HG02981 (cell line): ENCODE data around the gene DRD4.

Experiments used
- ATAC-seq: cut with Tn5 transposase; IDR thresholded peaks from one replicate; pipeline ENCODE4 v1.9.1; 2021; ENCODE audit warnings: mild to moderate bottlenecking, moderate library complexity; ENCODE audit not compliant: unreplicated experiment

Gene DRD4

DNA sequence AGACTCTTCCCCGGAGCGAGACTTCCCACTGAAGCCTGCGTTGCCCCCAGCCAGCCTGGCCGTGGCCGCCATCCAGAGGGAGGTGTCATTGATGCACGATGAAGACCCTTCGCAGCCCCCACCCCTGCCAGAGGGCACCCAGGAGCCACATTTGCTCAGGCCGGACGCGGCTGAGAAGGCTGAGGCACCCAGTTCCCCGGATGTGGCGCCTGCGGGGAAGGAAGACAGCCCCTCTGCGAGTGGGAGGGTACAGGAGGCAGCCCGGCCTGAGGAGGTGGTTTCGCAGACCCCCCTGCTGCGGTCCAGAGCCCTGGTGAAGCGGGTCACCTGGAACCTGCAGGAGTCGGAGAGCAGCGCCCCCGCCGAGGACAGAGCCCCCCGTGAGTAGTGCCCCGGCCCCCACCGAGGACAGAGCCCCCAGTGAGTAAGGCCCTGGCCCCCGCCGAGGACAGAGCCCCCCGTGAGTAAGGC is 27.7 kb upstream of the DRD4 start:
- ATAC-seq, result no peak

DNA sequence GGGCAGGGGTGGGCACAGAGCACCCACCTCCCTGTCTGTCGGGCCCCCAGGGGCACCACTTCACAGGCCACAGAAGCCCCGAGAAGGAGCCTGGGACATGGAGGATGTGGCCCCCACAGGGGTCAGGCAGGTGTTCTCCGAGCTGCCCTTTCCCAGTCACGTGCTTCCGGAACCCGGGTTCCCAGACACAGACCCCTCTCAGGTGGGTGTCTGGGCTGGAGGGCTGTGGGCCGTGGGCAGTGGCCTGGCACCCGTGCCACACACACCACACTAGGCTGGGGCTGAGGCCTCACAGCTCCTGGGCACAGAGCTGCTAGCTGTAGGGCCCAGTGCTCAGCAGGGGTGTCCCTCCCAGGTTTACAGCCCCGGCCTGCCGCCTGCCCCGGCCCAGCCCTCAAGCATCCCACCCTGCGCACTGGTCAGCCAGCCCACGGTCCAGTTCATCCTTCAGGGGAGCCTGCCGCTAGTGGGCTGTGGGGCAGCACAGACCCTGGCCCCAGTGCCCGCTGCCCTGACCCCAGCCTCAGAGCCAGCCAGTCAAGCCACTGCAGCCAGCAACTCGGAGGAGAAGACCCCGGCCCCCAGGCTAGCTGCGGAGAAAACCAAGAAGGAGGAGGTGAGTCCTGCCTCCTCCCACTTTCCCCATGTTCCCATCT is 26.8 kb upstream of the DRD4 start:
- ATAC-seq, result no peak

DNA sequence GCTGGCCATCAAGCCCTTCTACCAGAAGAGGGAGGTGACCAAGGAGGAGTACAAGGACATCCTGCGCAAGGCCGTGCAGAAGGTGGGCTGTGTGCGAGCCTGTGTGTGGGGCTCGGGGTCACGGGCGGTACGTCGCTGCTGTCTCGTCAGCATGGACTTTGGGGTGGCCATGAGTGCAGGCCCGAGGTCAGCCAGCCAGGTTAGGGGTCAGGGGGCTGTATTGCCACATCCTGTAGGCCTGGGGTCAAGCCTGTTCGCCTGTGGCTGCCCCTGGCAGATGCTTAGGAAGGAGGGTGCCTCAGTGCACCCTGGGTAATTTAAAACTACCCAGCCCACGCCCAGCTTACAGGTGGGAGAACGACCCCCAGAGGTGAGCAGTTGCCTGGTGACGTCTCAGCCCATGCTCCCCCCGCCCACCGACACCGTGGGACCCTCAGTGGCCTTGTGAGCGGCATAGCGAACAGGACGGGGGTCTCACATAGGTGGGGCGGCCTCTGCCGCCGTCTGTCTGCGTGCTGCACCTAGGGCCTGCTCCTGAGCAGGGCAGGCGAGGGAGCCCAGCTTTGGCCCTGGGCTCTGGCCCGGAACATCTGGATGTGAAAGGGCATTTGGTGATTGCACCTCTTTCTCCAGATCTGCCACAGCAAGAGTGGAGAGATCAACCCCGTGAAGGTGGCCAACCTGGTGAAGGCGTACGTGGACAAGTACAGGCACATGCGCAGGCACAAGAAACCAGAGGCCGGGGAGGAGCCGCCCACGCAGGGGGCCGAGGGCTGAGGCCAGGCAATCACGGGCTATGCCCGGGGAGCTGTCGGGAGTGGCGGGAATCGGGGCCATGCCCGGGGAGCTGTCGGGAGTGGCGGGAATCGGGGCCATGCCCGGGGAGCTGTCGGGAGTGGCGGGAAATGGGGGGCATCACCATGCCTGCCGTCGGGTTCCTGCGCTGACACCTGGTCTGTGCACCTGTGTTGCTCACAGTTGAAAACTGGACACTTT is 25.8 kb upstream of the DRD4 start:
- no peak for ATAC-seq

DNA sequence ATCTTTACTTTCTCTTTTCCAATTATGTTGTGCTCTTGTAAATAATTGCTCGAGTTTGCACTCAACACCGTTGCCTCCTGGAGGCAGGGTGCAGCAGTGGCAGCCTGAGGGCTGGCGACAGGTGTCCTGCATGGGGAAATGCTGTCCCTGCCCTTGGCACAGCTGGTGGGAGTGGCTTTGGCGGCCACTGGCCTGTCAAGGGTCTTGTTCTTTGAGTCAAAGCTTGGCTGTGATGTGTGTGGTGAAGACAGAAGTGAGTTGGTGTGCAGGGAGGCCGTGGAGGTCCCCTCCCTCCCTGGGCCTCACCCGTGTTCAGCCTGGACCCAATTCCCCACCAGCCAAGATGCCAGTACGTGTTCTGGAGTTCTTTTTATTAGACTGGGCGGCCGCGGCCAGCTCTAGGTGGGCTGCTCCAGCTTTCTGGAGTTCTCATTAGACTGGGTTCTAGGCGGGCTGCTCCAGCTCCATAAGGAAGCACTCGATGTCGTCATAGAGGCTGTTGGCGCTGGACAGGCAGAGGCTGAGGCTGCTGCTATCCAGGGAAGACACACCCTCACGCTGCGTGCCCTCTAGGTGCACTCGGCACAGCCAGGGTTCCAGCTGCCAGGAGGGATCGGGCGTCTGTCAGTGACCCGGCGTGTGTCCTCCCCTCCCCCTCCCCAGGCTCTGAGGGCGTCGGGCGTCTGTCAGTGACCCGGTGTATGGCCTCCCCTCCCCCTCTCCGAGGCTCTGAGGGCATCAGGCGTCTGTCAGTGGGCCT is 24.7 kb upstream of the DRD4 start:
- ATAC-seq, result no peak

DNA sequence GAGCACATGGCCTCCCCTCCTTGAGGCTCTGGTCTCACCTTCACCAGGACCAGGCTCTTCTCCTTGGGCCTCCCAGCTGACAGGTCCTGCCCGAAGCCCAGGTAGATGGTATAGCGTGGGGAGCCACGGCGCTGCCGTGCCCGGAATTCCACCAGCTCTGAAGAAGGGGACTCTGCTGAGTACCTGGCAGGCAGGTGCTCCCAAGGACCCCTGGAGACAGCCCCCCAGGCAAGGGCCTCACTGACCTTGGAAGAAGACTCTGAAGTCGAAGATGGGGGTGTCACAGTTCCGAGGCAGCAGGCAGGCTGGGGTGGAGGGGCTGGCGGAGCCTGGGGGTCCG is 24.1 kb upstream of the DRD4 start:
- ATAC-seq, result no peak

DNA sequence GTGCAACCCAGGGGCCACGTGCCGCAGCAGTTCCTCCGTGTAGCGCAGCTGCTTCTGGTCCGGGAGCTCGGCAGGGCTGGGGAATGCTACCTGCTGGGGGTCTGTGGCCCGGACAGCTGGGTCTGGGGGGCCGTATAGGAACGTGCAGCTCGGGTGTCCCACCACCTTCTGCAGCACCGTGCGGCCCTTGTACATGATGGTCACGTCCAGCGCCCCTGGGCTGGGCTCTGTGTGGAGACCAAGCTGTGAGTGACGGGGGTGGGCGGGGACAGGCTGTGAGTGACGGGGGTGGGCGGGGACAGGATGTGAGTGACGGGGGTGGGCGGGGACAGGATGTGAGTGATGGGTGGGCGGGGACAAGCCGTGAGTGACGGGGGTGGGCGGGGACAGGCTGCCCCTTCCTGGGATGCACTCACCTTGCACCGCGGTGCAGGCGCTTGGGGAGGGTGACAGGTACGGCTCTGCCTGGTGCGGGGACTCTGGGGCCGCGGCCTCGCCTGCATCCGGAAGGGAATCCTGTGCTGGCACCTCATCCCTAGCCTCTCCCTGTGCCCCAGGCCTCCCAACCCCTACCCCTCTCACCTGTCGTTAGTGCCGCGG is 23.6 kb upstream of the DRD4 start:
- ATAC-seq, result no peak

DNA sequence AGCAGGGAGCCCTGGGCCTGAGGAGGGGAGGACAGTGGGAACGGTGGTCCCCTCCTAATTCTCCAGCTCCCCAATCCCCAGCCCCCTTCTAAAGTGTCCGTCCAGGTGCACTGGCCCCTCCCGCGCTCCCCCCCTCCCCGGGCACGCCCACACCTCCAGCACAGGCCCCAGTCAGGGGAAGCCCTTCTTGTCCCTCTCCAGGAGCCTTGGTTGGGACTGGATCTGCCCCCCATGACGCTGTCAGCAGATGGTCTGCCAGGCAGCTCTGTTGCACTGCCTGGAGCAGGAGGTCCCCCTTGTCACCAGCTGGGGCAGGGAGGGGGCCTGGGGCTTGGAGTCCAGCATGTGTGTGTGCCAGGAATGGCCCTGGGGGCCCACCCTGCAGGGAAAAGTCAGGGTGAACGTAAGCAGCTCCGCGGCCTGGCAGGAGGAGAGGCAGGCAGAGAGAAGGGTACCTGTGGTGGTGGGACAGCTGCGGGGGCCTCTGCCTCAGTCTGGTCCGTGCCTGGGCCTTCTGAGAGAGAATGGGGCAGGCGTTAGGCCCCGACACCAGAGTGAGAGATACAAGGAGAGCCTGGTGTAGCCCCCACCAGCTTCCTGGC is 22.9 kb upstream of the DRD4 start:
- no peak for ATAC-seq

DNA sequence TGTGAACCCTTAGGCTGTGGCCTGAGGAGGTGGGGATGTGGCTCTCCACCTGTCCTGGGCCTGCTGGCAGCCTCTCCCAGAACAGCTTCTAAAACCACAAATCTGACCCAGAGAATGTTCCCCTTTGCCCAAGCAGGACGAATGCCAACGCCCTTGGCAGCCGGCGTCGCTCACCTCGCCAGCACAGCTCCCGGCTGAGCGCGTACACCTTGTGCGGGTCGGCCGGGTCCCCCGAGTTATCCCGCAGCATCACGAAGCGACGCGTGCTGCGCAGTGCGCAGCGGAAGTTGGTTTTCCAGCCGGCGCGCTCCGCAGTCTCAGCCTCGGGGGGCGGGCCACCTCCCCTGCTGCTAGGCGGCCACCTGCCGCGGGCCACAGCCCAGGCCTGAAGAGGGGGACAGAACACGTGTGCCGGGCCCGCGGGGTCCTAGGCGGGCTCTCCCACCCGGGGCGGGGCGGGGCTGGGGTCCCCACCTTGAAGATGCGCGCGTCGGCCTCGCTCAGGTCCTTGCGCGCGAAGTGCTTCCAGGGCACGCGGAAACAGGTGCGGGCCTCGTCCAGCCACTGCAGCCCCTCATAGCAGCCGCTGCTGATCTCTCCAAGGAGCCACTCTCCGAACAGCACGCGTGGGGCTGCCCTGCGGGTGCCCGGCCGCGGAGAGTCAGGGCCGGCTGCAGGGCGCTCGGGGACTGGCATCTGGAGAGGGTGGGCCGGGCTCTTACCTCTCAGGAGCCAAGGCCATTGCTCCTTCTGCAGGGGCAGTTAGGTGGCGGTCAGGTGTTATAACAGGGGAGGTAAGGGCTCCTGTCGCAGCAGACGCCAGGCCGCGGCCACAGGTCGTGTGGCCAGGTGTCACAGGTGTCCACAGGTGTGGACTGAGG is 22.2 kb upstream of the DRD4 start:
- no peak for ATAC-seq

DNA sequence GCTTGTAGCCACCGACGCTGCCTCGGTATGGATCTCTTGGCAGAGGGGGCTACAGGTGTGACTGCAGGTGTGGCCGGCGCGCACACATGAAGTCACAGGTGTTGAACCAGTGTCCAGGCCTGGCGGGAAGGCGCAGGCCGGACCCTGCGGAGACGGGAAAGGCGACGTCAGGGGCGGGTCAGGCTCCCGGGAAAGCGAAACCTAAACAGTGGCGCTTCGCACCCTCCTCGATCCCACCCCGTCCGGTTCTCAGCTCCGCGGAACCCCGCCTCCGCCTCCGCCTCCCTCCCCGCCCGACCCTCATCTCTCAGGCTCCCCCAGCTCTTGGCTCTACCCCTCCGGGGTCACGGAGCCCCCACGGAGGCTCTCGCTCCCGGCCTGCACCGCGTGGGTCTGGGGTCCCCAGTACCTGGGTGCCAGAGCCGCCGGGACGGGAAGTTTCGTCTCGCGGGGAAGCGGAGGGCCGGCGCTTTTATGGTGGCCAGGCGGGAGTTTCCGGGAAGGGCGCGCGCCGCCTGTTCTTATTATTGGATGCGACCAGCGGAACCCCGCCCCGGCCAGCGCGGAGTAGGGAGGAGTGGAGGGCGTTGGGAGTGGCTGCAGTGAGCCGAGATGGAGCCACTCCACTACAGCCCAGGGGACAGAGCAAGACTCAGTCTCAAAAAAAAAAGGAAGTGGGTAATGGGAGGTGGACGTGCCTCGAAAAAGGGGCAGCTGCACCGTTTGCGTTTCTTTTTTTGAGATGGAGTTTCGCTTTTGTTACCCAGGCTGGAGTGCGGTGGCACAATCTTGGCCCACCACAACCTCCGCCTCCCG is 21.4 kb upstream of the DRD4 start, which contains the start of gene IRF7:
Gene IRF7 (minus strand): TSS at position 447 of the 816 bp plus-strand sequence. CDS start 586 bp downstream, outside the sequence.
- ATAC-seq, result peak; percentile 85

DNA sequence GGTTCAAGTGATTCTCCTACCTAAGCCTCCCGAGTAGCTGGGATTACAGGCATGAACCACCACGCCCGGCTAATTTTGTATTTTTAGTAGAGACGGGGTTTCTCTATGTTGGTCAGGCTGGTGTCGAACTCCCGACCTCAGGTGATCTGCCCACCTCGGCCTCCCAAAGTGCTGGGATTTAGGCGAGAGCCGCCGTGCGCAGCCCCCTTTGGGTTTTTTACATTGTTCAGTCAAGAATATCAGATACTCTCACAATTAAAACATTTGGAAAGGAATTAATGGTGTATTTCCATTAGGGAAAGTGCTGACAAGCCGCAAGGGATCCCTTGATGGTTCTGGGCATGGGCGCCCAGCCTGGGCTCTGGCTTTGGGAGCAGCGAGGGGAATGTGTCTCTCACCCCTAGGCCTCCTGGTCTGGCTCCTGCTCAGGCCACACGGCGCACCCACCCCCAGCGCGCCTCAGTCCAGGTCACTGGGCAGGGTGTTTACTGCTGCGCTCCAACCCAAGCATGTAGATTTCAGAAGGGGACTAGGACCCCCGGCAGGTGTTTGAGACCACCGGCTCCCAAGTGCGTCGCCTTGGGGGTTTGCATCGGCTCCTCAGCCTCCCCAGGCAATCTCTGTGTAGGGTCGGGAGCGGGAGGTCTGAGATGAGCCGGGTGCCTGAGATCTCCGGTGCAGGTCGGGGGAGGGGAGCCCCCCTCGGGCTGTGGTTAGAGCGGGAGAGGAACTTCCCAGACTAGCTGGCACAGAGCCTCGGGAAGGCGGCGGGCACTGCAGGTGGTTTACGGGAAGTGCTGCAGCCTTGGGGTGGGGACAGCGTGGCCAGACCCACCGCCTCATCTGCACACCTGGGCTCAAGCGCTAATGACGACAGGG is 20.5 kb upstream of the DRD4 start:
- no peak for ATAC-seq

DNA sequence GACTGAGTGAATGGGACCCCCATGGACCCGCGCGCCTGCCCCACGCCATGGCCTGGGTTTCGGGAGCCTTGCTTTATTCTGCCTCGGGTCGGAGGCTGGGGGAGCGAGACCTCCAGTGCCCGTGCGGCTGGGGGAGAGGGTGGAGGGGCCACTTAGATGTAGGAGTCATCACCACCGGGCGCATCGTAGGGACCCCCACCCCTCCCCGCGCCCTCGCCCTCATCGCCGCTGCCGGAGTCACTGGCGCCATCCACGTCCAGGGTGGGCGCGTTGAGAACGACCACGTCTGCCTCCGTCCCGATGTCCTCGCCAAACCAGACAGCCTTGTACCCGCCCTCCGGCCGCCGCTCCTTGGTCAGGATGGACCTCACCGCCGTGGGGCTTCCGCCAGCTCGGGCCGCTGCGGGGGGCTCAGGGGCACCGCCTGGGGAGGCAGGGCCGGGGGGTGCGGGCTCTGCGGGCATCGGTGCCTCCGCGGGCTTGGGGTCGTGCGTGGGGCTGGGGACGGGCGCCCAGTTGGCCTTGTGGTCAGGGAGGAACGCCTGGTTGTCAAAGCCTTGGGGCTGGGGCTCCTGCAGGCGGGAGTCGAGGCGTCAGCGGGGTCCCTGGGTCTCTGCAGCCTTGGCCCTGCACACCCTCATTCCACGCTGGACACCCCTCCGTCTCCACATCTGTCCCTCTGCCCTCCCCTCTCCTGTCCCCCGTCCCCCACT is 19.7 kb upstream of the DRD4 start:
- ATAC-seq, result no peak

DNA sequence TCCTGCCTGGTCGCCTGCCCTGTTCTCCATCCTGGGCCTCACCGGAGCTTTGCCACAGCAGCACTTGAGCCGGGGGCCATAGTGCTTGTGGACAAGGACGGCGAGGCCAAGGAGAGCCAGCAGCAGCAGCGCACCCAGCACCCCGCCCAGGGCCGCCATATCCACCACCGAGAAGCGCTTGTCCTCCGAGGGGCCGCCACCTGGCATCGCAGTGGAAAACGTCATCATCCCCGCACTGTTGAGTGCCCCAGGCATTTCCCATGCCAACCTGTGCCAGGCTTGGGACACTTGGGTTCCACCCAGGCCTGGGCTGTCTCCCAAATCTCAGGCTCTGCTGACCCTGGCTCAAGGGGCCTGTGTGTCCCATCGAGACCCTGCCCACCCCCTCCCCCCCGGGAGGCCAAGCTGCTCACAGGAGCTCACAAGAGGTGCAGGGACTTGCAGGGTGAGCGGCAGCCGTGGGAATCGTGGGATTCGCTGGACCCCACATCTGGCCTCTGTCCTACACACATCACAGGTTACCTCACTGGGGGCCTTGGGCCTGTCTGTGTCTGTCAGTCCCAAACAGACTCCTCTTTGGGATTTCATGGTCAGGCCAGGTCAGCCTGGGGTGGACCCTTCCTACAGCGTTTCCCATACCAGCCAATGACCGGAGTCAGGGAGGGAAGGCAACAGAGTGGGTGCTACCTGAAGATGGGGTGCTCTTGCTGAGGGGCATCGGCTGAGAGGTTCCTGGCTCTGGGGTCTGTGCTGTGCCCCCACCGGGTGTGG is 19.0 kb upstream of the DRD4 start:
- ATAC-seq, result no peak

DNA sequence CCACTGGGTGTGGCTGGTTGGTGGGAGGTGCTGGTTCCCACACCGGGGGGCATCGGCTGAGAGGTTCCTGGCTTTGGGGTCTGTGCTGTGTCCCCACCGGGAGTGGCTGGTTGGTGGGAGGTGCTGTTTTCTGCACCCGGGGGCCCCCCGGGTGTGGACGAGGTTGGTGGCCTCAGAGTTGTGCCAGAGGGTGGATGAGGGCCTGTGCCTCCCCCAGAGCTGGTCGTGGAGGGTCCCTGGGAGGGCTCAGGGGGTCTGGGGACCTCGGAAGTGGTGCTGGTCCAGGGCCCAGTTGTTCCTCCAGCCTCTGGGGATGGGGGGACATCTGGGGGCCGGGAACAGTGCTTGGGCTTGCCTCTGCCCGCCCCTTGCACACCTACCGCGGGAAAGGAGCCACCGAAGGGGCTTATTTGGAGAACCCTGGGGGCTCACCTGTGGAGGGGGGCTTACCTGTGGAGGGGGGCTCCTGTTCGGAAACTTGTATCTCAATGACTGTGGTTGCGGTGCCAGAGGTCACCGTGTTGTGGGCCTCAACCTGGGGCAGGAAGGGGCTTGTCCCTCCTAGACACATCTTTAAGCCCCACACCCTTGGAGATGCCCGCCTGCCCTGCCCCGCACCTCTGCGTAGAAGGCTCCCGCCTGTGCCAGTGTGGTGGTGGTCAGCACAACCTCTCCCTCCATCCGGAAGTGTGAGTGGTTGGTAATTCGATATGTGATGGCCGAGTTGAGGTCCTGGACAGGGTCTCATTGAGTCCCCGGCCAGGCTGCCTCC is 18.0 kb upstream of the DRD4 start:
- no peak for ATAC-seq

DNA sequence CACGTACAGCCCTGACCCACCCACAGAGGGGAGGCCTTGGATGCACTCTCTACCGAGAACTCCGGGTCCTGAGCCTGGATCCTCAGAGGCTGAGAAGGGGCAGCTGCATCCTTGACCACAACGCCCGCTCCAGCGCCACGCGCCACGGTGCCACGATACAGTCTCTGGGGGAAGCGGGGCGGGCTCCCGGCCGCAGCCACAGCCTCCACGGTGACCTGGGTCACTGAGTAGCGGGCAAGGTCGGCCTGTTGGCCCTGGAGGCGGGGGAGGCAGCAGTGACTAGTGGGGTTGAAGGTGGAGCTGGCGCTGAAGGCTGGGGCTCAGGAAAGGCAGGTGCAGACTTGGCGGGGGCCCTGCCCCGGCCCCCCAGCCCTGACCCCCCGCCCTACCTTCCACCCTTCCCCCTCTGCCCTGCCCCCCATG is 17.4 kb upstream of the DRD4 start:
- ATAC-seq, result no peak

DNA sequence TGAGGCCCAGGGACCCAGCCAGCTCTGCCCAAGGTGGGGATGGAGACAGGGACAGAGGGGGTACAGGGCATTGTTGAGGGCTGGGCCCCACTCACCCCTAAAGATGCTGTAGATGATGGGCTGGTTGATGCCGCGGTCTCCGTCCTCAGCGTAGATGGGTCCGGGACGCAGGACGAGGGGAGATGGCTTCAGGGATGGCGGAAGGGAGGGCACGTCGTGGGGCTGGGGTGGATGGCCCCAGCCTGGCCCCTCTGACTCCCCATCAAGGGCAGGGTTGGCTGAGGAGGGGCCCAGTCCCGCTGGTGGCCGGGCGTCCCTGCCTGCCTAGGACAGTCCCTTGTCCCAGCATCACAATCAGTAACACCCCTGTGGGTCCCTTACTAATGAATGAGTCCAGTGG is 16.9 kb upstream of the DRD4 start:
- ATAC-seq, result no peak
